Mucosa of rectum (tissue), 2 donors: Measurements from ENCODE around the gene FOXN3.

Experiments used
- H3K27ac ChIP-seq, 2 donors: one replicate each; pipeline ENCODE4 v1.7.0; 2013; ENCODE audit warnings: inconsistent platforms in 2 of 2, low read depth in 2 of 2, low read length in 2 of 2
- H3K27me3 ChIP-seq, 2 donors: one replicate each; pipeline ENCODE4 v1.7.0; 2013; ENCODE audit warnings: low read length in 2 of 2; ENCODE audit not compliant: control insufficient read depth in 2 of 2, insufficient read depth in 2 of 2
- H3K36me3 ChIP-seq, 2 donors: one replicate each; pipeline ENCODE4 v1.7.0; 2013; ENCODE audit warnings: low read length in 2 of 2; ENCODE audit not compliant: control insufficient read depth in 2 of 2, insufficient read depth in 2 of 2
- H3K4me1 ChIP-seq, 2 donors: one replicate each; pipeline ENCODE4 v1.7.0; 2013; ENCODE audit warnings: low read length in 2 of 2, mild to moderate bottlenecking in 1 of 2; ENCODE audit not compliant: control insufficient read depth in 2 of 2, insufficient read depth in 2 of 2
- H3K4me3 ChIP-seq, 2 donors: one replicate each; pipeline ENCODE4 v1.7.0; 2013; ENCODE audit warnings: low read length in 2 of 2
- H3K9ac ChIP-seq, 2 donors: one replicate each; pipeline ENCODE4 v1.7.0; 2013; ENCODE audit warnings: low read length in 2 of 2, low read depth in 1 of 2, mild to moderate bottlenecking in 1 of 2
- H3K9me3 ChIP-seq, 2 donors: one replicate each; pipeline ENCODE4 v1.7.0; 2013; ENCODE audit warnings: low read length in 2 of 2; ENCODE audit not compliant: control insufficient read depth in 2 of 2
- donor health status: healthy.
- donor health status: Normal muscosa, but diverticular disease.

Gene FOXN3

GRCh38 chr14:89309670-89310177 lies 107.3 kb downstream of the FOXN3 start:
- H3K9me3 ChIP-seq, result no peaks in the 10 kb centered on the region
- H3K9ac ChIP-seq, result no peak overlapping the region
- H3K4me1 ChIP-seq, result peaks cover 7 to 12% of the 10 kb centered on the region in 2 donors
- no peaks in the 10 kb centered on the region for H3K27me3 ChIP-seq
- peaks cover 0 to 3% of the 10 kb centered on the region in 2 donors for H3K36me3 ChIP-seq
- no peak overlapping the region for H3K27ac ChIP-seq
- H3K4me3 ChIP-seq, result no peak overlapping the region

GRCh38 chr14:89308232-89308959 lies 108.6 kb downstream of the FOXN3 start:
- no peaks in the 10 kb centered on the region for H3K9me3 ChIP-seq
- no peaks in the 10 kb centered on the region for H3K27me3 ChIP-seq
- H3K4me1 ChIP-seq, result peaks cover 12 to 16% of the 10 kb centered on the region in 2 donors
- peaks cover 0 to 3% of the 10 kb centered on the region in 2 donors for H3K36me3 ChIP-seq
- no peak overlapping the region for H3K27ac ChIP-seq
- no peak overlapping the region for H3K4me3 ChIP-seq
- H3K9ac ChIP-seq, result no peak overlapping the region

GRCh38 chr14:89307409-89307808 lies 109.6 kb downstream of the FOXN3 start:
- Histone ChIP-seq H3K27me3 (no peaks in the 10 kb centered on the region), H3K9me3 (no peaks in the 10 kb centered on the region), H3K9ac (no peak overlapping the region), H3K4me1 (peaks cover 10 to 14% of the 10 kb centered on the region in 2 donors), H3K36me3 (peaks cover 0 to 3% of the 10 kb centered on the region in 2 donors), H3K27ac (no peak overlapping the region), H3K4me3 (no peak overlapping the region)

- H3K9me3 ChIP-seq, result no peaks in the 10 kb centered on the region
- H3K4me1 ChIP-seq, result peaks cover 10 to 14% of the 10 kb centered on the region in 2 donors
- no peak overlapping the region for H3K4me3 ChIP-seq
- peaks cover 0 to 3% of the 10 kb centered on the region in 2 donors for H3K36me3 ChIP-seq
- H3K9ac ChIP-seq, result peak overlapping the region; percentile 29 to 53
- H3K27ac ChIP-seq, result peak overlapping the region; percentile 80 to 90
- H3K27me3 ChIP-seq, result no peaks in the 10 kb centered on the region
Measured at GRCh38 chr14:89304972-89305703, 111.9 kb downstream of the FOXN3 start.

- Histone ChIP-seq H3K4me3 (no peak overlapping the region), H3K9ac (peak overlapping the region; percentile 2 to 35), H3K4me1 (peaks cover 10 to 14% of the 10 kb centered on the region in 2 donors), H3K27ac (peak overlapping the region; percentile 80 to 90), H3K36me3 (peaks cover 0 to 3% of the 10 kb centered on the region in 2 donors), H3K27me3 (no peaks in the 10 kb centered on the region), H3K9me3 (no peaks in the 10 kb centered on the region)
Measured at GRCh38 chr14:89304561-89304960, 112.5 kb downstream of the FOXN3 start.

- no peaks in the 10 kb centered on the region for H3K9me3 ChIP-seq
- peak overlapping the region; percentile 80 to 90 for H3K27ac ChIP-seq
- peaks cover 10 to 14% of the 10 kb centered on the region in 2 donors for H3K4me1 ChIP-seq
- H3K36me3 ChIP-seq, result no peaks in the 10 kb centered on the region
- H3K9ac ChIP-seq, result peak overlapping the region; percentile 35 to 56
- H3K4me3 ChIP-seq, result peak overlapping the region in 1 of 2 donors; percentile 59
- H3K27me3 ChIP-seq, result no peaks in the 10 kb centered on the region
Measured at GRCh38 chr14:89303456-89304435, 113.3 kb downstream of the FOXN3 start.

- no peaks in the 10 kb centered on the region for H3K36me3 ChIP-seq
- H3K9me3 ChIP-seq, result no peaks in the 10 kb centered on the region
- H3K4me1 ChIP-seq, result peaks cover 10 to 16% of the 10 kb centered on the region in 2 donors
- H3K27me3 ChIP-seq, result no peaks in the 10 kb centered on the region
- peak overlapping the region; percentile 80 to 90 for H3K27ac ChIP-seq
- no peak overlapping the region for H3K4me3 ChIP-seq
- no peak overlapping the region for H3K9ac ChIP-seq
Measured at GRCh38 chr14:89302396-89302950, 114.6 kb downstream of the FOXN3 start.

GRCh38 chr14:89299587-89299986 lies 117.4 kb downstream of the FOXN3 start:
- Histone ChIP-seq H3K4me1 (peaks cover 5 to 12% of the 10 kb centered on the region in 2 donors), H3K27me3 (no peaks in the 10 kb centered on the region), H3K9ac (no peak overlapping the region), H3K36me3 (no peaks in the 10 kb centered on the region), H3K4me3 (no peak overlapping the region), H3K9me3 (no peaks in the 10 kb centered on the region), H3K27ac (no peak overlapping the region)

- no peak overlapping the region for H3K27ac ChIP-seq
- H3K36me3 ChIP-seq, result no peaks in the 10 kb centered on the region
- H3K4me3 ChIP-seq, result no peak overlapping the region
- no peaks in the 10 kb centered on the region for H3K27me3 ChIP-seq
- peaks cover 0 to 7% of the 10 kb centered on the region in 2 donors for H3K4me1 ChIP-seq
- no peak overlapping the region for H3K9ac ChIP-seq
- H3K9me3 ChIP-seq, result no peaks in the 10 kb centered on the region
Measured at GRCh38 chr14:89298056-89298834, 118.8 kb downstream of the FOXN3 start.
